ENCODE data around the gene KLF11.
"Not testable (repeated sequence)": the region's sequence is repeated elsewhere in the genome, so short reads cannot be mapped to it uniquely, and the experiment has no call there.

Gene KLF11

DNA sequence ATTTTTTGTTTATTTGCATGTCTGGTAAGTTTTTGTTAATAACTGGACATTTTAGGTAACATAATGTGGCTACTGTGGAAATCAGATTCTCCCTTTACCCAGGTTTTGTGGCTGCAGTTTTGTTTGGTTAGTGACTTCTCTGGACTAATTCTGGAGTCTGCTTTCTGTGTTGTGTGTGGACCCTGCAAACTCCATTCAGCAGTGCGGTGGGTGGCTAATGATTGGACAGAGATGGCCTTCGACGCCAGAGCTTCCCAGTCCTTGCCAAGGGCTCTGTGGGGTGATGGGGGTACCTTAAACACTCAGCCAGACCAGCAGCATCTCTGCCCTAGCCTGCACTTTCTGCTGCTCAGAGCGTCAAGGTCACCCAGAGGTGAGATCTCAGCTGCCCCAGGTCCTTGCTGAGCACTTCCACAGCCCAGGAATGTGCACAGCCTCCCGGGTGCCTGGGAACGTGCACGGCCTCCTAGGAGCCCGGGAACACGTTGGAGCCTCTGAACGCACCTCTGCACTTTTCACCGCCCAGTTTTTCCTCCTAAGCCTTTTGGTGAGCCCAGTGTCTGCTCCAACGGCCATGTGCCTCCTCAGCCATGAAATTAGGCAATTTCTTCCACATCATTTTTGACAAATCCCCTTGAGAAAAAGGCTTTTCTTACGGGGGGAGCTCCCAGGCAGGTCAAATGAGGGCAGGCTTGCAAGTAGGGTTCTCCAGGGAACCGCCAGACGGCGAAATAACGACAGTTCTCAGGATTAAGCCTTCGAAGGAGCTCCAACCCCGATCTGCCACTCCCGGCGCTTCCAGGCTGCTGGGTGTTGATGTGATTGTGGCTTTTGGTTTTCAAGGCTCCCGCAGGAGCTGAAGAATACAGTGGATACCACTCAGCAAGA, 35.2 kb upstream of the KLF11 start:
- peak in 1 of 42 donors; percentile 20 for DNase-seq
- intact Hi-C loops (cut with DNase I) = no loop called here

DNA sequence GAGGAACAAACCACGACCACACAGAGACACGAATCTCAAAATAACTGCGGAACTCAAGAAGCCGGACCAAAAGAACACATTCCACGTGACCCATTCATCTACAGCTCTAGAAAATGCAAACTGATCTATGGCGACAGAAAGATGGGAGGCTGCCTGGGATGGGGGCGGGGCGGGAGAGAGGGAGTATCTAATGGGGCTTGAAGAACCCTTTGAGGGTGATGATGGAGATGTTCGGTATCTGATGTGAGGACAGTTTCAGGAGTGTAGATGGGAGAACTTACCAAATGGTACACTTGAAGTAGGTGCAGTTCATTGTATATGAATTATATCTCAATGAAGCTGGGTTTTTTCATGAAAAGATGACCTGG, 34.6 kb upstream of the KLF11 start:
- intact Hi-C loops (cut with DNase I) = no loop called here
- DNase-seq = no peak

DNA sequence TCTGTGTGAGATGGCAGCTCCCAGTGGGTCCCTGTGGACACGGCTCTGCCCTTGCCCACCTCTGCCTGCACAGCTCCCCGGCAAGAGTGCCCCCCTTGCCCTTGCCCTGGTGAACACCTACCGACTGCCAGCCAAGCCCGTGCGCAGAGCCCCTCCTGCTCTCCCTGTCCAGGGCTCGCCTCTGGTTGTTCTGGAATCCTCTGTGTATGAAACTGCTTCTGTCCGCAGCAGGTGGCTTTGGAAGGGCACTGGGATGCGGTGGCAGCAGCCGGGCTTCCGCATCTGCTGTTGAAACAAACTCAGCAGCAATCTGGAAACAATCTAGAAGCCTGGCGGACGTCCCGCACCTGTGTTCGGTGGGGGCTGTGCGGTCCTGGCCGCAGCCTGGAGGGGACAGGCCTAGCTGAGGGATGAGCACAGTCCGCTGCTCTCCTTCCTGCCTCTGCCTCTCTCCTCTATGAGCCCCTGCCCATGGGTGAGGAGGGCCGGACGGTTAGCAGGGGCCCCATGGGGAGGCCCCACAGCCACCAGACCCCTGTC, 34.0 kb upstream of the KLF11 start:
- intact Hi-C loops (cut with DNase I) = no loop called here
- peak in 1 of 42 donors; percentile 21 for DNase-seq

- peak in 20 of 42 donors; percentile 17 to 68 (median 30) for DNase-seq
- intact Hi-C loops (cut with DNase I) = no loop called here
Measured at GRCh38 chr2:10009811-10010781, 33.3 kb upstream of the KLF11 start.

- peak in 1 of 42 donors; percentile 24 for DNase-seq
- intact Hi-C loops (cut with DNase I) = not testable (repeated sequence)
Measured at GRCh38 chr2:10010861-10011605, 32.3 kb upstream of the KLF11 start.

DNA sequence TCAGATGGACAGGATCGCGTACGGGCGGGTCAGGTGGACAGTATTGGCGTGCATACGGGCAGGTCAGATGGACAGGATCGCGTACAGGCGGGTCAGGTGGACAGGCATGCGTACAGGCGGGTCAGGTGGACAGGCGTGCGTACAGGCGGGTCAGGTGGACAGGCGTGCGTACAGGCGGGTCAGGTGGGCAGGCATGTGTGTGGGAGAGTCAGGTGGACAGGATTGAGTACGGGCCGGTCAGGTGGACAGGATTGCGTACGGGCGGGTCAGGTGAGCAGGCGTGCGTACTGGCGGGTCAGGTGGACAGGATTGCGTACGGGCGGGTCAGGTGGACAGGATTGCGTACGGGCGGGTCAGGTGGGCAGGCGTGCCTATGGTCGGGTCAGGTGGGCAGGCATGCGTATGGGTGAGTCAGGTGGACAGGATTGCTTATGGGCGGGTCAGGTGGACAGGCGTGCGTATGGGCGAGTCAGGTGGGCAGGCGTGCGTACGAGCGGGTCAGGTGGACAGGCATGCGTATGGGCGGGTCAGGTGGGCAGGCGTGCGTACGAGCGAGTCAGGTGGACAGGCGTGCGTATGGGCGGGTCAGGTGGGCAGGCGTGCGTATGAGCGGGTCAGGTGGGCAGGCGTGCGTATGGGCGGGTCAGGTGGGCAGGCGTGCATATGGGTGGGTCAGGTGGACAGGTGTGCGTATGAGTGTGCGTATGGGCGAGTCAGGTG, 31.6 kb upstream of the KLF11 start:
- peak in 1 of 42 donors; percentile 28 for DNase-seq
- intact Hi-C loops (cut with DNase I) = not testable (repeated sequence)

GRCh38 chr2:10012366-10012962, 30.9 kb upstream of the KLF11 start:
- intact Hi-C loops (cut with DNase I) = not testable (repeated sequence)
- peak in 1 of 42 donors; percentile 26 for DNase-seq

GRCh38 chr2:10012963-10013461, 30.3 kb upstream of the KLF11 start:
- peak in 1 of 42 donors; percentile 23 for DNase-seq
- intact Hi-C loops (cut with DNase I) = no loop called here

DNA sequence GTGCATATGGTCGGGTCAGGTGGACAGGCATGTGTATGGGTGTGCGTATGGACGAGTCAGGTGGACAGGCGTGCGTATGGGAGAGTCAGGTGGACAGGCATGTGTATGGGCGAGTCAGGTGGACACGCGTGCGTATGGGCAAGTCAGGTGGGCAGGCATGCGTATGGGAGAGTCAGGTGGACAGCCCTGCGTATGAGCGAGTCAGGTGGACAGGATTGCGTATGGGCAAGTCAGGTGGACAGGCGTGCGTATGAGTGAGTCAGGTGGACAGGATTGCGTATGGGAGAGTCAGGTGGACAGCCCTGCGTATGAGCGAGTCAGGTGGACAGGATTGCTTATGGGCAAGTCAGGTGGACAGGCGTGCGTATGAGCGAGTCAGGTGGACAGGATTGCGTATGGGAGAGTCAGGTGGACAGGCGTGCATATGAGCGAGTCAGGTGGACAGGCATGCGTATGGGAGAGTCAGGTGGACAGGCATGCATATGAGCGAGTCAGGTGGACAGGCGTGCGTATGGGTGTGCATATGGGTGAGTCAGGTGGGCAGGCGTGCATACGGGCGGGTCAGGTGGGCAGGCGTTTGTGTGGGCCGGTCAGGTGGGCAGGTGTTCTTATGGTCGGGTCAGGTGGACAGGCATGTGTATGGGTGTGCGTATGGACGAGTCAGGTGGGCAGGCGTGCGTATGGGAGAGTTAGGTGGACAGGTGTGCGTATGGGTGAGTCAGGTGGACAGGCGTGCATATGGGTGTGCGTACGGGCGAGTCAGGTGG, 29.5 kb upstream of the KLF11 start:
- intact Hi-C loops (cut with DNase I); DNase-seq: not testable (repeated sequence)

DNA sequence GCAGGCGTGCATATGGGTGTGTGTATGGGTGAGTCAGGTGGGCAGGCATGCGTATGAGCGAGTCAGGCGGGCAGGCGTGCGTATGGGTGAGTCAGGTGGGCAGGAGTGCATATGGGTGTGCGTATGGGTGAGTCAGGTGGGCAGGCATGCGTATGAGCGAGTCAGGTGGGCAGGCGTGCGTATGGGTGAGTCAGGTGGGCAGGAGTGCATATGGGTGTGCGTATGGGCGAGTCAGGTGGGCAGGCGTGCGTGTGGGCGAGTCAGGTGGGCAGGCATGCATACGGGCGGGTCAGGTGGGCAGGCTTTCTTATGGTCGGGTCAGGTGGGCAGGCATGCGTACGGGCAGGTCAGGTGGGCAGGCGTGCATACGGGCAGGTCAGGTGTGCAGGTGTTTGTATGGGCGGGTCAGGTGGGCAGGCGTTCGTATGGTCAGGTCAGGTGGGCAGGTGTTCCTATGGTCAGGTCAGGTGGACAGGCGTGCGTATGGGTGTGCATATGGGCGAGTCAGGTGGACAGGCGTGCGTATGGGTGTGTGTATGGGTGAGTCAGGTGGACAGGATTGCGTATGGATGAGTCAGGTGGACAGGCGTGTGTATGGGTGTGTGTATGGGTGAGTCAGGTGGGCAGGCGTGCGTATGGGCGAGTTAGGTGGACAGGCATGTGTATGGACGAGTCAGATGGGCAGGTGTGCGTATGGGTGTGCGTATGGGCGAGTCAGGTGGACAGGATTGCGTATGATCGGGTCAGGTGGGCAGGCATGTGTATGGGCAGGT, 28.7 kb upstream of the KLF11 start:
- DNase-seq = no peak
- intact Hi-C loops (cut with DNase I) = no loop called here

DNA sequence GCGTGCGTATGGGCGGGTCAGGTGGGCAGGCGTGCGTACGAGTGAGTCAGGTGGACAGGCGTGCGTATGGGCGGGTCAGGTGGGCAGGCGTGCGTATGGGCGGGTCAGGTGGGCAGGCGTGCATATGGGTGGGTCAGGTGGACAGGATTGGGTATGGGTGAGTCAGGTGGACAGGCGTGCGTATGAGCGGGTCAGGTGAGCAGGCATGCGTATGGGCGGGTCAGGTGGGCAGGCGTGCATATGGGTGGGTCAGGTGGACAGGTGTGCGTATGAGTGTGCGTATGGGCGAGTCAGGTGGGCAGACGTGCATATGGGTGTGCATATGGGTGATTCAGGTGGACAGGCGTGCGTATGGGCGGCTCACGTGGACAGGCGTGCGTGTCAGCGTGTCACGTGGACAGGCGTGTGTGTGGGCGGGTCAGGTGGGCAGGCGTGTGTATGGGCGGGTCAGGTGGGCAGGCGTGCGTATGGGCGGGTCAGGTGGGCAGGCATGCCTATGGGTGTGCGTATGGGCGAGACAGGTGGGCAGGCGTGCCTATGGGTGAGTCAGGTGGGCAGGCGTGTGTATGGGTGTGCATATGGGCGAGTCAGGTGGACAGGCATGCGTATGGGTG, 27.9 kb upstream of the KLF11 start:
- DNase-seq; intact Hi-C loops (cut with DNase I): not testable (repeated sequence)

GRCh38 chr2:10016001-10016801, 27.1 kb upstream of the KLF11 start:
- intact Hi-C loops (cut with DNase I) = no loop called here
- no peak for DNase-seq

DNA sequence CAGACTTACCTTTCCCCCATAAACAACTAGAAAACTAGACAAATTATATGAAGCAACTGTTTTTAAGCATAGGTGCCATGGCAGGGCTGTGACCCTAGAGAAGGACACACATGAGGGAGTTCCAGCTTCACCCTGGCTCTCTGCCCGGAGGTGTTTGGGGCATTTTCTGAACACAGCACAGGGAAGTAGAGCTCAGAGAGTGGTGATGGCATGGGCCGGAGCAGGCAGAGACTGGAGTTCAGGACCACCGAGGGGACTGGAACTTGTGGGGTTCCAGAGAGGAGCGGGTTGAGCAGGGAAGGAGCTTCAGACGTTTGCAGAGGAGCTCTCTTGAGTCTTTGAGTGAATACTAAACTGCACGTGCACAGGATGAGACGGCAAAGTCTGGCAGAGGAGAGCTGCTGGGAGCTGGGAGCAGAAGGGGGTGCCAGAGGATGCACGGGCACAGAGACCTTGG, 26.5 kb upstream of the KLF11 start:
- intact Hi-C loops (cut with DNase I) = no loop called here
- no peak for DNase-seq

- intact Hi-C loops (cut with DNase I) = no loop called here
- DNase-seq = no peak
Measured at GRCh38 chr2:10017313-10017941, 25.9 kb upstream of the KLF11 start.

Measured in head of caudate nucleus (tissue), 42 donors.